GM19328 (cell line): ENCODE results near the gene MYT1.

Experiments used
- ATAC-seq: cut with Tn5 transposase; IDR thresholded peaks from one replicate; pipeline ENCODE4 v1.9.1; 2021; ENCODE audit warnings: mild to moderate bottlenecking, moderate library complexity; ENCODE audit not compliant: unreplicated experiment

The MYT1 gene

GRCh38 chr20:64211874-64212658 lies 47.8 kb downstream of the MYT1 start:
- no peak for ATAC-seq

- no peak for ATAC-seq
Measured at GRCh38 chr20:64212755-64213154, 48.5 kb downstream of the MYT1 start.

GRCh38 chr20:64214113-64214512 lies 49.9 kb downstream of the MYT1 start:
- ATAC-seq: no peak

GRCh38 chr20:64214952-64215351 lies 50.7 kb downstream of the MYT1 start:
- no peak for ATAC-seq

- no peak for ATAC-seq
Measured at GRCh38 chr20:64216036-64216435, 51.8 kb downstream of the MYT1 start.

- no peak for ATAC-seq
Measured at GRCh38 chr20:64216910-64217309, 52.7 kb downstream of the MYT1 start.

- no peak for ATAC-seq
Measured at GRCh38 chr20:64217539-64218221, 53.4 kb downstream of the MYT1 start.

GRCh38 chr20:64219202-64219601 lies 55.0 kb downstream of the MYT1 start:
- ATAC-seq: no peak

- no peak for ATAC-seq
Measured at GRCh38 chr20:64219730-64220129, 55.5 kb downstream of the MYT1 start.

GRCh38 chr20:64220420-64220819 lies 56.2 kb downstream of the MYT1 start:
- no peak for ATAC-seq

- ATAC-seq: no peak
Measured at GRCh38 chr20:64220891-64221527, 56.8 kb downstream of the MYT1 start.

- no peak for ATAC-seq
Measured at GRCh38 chr20:64222291-64222735, 58.1 kb downstream of the MYT1 start.

GRCh38 chr20:64222851-64223525 lies 58.7 kb downstream of the MYT1 start:
- no peak for ATAC-seq

GRCh38 chr20:64223526-64224067 lies 59.3 kb downstream of the MYT1 start:
- no peak for ATAC-seq

GRCh38 chr20:64224351-64225170 lies 60.3 kb downstream of the MYT1 start:
- ATAC-seq: no peak

- no peak for ATAC-seq
Measured at GRCh38 chr20:64225171-64225595, 60.9 kb downstream of the MYT1 start.

- ATAC-seq: no peak
Measured at GRCh38 chr20:64225828-64226598, 61.8 kb downstream of the MYT1 start.

GRCh38 chr20:64226686-64227580 lies 62.7 kb downstream of the MYT1 start:
- no peak for ATAC-seq
